SK-N-SH treated with all-trans-retinoic acid at 6 μM for 48 hours (cell line): ENCODE results near the gene ADSS1.

ENCODE experiments used
- ATAC-seq: fragments of 200-7000 bp; cut with Tn5 transposase; 3 replicates; pipeline ENCODE4 v1.9.1; 2020; ENCODE audit warnings: mild to moderate bottlenecking, moderate library complexity
- ARNTL ChIP-seq: fragments of 450-650 bp; formaldehyde crosslinking; IDR thresholded peaks from 2 replicates; pipeline ENCODE4 v1.5.0; 2020; ENCODE audit warnings: low read depth, mild to moderate bottlenecking, moderate library complexity, borderline replicate concordance
- CREB5 ChIP-seq: fragments of 250-450 bp; sonication (Bioruptor Pico); IDR thresholded peaks from 2 replicates; pipeline ENCODE4 v1.5.1; 2020; ENCODE audit warnings: low read depth, mild to moderate bottlenecking, moderate library complexity
- CSDC2 ChIP-seq: fragments of 250-450 bp; sonication (Bioruptor Pico); IDR thresholded peaks from 2 replicates; pipeline ENCODE4 v1.5.0; 2020; ENCODE audit warnings: mild to moderate bottlenecking, moderate library complexity
- CSRNP3 ChIP-seq: fragments of 250-450 bp; sonication (Bioruptor Pico); IDR thresholded peaks from 2 replicates; pipeline ENCODE4 v1.5.1; 2021; ENCODE audit warnings: mild to moderate bottlenecking, moderate library complexity
- ISL1 ChIP-seq: fragments of 250-450 bp; sonication (Bioruptor Pico); IDR thresholded peaks from 2 replicates; pipeline ENCODE4 v2.1.2; 2022; ENCODE audit warnings: mild to moderate bottlenecking, moderate library complexity
- PPARA ChIP-seq: fragments of 250-450 bp; sonication (Bioruptor Pico); IDR thresholded peaks from 2 replicates; pipeline ENCODE4 v1.5.0; 2020; ENCODE audit warnings: mild to moderate bottlenecking, borderline replicate concordance
- RARB ChIP-seq: fragments of 250-450 bp; sonication (Bioruptor Pico); IDR thresholded peaks from 2 replicates; pipeline ENCODE4 v1.8.0; 2021; ENCODE audit warnings: mild to moderate bottlenecking, moderate library complexity
- SNAI2 ChIP-seq: fragments of 250-450 bp; sonication (Bioruptor Pico); IDR thresholded peaks from 2 replicates; pipeline ENCODE4 v1.5.0; 2020; ENCODE audit warnings: mild to moderate bottlenecking, moderate library complexity
- TOX ChIP-seq: fragments of 250-450 bp; sonication (Bioruptor Pico); IDR thresholded peaks from 2 replicates; pipeline ENCODE4 v1.8.0; 2021; ENCODE audit warnings: mild to moderate bottlenecking, moderate library complexity, borderline replicate concordance
- TSHZ2 ChIP-seq: fragments of 250-450 bp; sonication (Bioruptor Pico); IDR thresholded peaks from 2 replicates; pipeline ENCODE4 v1.5.0; 2020; ENCODE audit warnings: mild to moderate bottlenecking, moderate library complexity
- ZFP30 ChIP-seq: fragments of 450-650 bp; formaldehyde crosslinking; IDR thresholded peaks from 2 replicates; pipeline ENCODE4 v1.5.0; 2022; ENCODE audit warnings: mild to moderate bottlenecking, moderate library complexity
- ZNF565 ChIP-seq: fragments of 450-650 bp; formaldehyde crosslinking; conservative IDR thresholded peaks from 2 replicates; pipeline ENCODE4 v1.5.0; 2020; ENCODE audit warnings: low read depth, mild to moderate bottlenecking, moderate library complexity
- ZNF70 ChIP-seq: fragments of 450-650 bp; formaldehyde crosslinking; IDR thresholded peaks from 2 replicates; pipeline ENCODE4 v1.5.0; 2020; ENCODE audit warnings: mild to moderate bottlenecking, moderate library complexity
- TF ChIP-seq, protein P1 (sequence below): fragments of 250-450 bp; sonication (Bioruptor Pico); IDR thresholded peaks from 2 replicates; pipeline ENCODE4 v1.8.0; 2020; ENCODE audit warnings: mild to moderate bottlenecking, moderate library complexity, borderline replicate concordance
- TF ChIP-seq, protein P2 (sequence below): fragments of 250-450 bp; sonication (Bioruptor Pico); IDR thresholded peaks from 2 replicates; pipeline ENCODE4 v1.8.0; 2021; ENCODE audit warnings: low read depth, mild to moderate bottlenecking, moderate library complexity, borderline replicate concordance

The ADSS1 gene

GRCh38 chr14:104731320-104732294 lies 7.6 kb downstream of the ADSS1 start:
- TF ChIP-seq ARNTL (CRISPR knock-in tag) (no peak), ZFP30 (CRISPR knock-in tag) (no peak), TOX (no peak), CSDC2 (CRISPR knock-in tag) (no peak), RARB (CRISPR knock-in tag) (no peak), ZNF70 (CRISPR knock-in tag) (no peak), CSRNP3 (no peak), TSHZ2 (no peak), ISL1 (CRISPR knock-in tag) (no peak), CREB5 (CRISPR knock-in tag) (no peak)
- TF ChIP-seq, protein P1, sequence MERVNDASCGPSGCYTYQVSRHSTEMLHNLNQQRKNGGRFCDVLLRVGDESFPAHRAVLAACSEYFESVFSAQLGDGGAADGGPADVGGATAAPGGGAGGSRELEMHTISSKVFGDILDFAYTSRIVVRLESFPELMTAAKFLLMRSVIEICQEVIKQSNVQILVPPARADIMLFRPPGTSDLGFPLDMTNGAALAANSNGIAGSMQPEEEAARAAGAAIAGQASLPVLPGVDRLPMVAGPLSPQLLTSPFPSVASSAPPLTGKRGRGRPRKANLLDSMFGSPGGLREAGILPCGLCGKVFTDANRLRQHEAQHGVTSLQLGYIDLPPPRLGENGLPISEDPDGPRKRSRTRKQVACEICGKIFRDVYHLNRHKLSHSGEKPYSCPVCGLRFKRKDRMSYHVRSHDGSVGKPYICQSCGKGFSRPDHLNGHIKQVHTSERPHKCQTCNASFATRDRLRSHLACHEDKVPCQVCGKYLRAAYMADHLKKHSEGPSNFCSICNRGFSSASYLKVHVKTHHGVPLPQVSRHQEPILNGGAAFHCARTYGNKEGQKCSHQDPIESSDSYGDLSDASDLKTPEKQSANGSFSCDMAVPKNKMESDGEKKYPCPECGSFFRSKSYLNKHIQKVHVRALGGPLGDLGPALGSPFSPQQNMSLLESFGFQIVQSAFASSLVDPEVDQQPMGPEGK = no peak
- TF ChIP-seq, protein P2, sequence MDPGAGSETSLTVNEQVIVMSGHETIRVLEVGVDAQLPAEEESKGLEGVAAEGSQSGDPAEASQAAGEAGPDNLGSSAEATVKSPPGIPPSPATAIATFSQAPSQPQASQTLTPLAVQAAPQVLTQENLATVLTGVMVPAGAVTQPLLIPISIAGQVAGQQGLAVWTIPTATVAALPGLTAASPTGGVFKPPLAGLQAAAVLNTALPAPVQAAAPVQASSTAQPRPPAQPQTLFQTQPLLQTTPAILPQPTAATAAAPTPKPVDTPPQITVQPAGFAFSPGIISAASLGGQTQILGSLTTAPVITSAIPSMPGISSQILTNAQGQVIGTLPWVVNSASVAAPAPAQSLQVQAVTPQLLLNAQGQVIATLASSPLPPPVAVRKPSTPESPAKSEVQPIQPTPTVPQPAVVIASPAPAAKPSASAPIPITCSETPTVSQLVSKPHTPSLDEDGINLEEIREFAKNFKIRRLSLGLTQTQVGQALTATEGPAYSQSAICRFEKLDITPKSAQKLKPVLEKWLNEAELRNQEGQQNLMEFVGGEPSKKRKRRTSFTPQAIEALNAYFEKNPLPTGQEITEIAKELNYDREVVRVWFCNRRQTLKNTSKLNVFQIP (CRISPR knock-in tag) = no peak
- TF ChIP-seq, all 23 proteins: peak for 0
- ATAC-seq = peak; percentile 55

GRCh38 chr14:104732355-104732804 lies 8.4 kb downstream of the ADSS1 start:
- no peak for ATAC-seq
- no peak for TF ChIP-seq TSHZ2
- TF ChIP-seq TOX = no peak
- TF ChIP-seq PPARA (CRISPR knock-in tag) = no peak
- TF ChIP-seq ZNF70 (CRISPR knock-in tag) = no peak
- no peak for TF ChIP-seq SNAI2
- TF ChIP-seq, protein P2 (CRISPR knock-in tag) = no peak
- TF ChIP-seq ZNF565 (CRISPR knock-in tag) = no peak
- TF ChIP-seq, all 23 proteins: peak for 0
